IPS-11a (cell line): ENCODE results near the gene PLEKHH3.

Experiments
- H3K4me3 ChIP-seq: one replicate; pipeline ENCODE4 v1.5.1; 2013; ENCODE audit warnings: low read depth, low read length, control low read depth

PLEKHH3 gene

DNA sequence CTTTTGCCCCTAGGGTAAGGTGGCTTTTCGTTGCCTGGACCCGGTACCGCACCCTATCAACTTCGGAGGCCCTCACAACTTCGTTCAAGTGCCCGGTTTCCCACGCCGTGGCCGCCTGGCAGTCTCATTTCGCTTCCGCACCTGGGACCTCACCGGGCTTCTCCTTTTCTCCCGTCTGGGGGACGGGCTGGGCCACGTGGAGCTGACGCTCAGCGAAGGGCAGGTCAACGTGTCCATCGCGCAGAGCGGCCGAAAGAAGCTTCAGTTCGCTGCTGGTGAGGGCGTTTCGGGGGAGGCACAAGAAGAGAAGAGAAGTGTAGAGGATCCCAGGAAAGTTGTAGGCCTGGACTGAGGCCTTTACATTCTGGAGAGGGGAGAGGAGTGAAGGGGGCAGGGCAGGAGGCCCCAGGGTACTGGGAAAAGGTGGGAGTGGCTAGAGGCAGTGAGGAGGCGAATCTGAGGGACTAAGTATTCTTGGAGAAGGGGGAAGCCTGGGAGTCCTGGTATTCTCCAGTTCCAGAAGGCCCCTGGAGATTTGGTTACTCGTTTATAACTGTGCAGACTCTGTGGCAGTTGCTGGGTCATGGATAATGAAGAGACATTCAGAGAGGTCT is 11.0 kb upstream of the PLEKHH3 start:
- H3K4me3 ChIP-seq: no peak overlapping the region

DNA sequence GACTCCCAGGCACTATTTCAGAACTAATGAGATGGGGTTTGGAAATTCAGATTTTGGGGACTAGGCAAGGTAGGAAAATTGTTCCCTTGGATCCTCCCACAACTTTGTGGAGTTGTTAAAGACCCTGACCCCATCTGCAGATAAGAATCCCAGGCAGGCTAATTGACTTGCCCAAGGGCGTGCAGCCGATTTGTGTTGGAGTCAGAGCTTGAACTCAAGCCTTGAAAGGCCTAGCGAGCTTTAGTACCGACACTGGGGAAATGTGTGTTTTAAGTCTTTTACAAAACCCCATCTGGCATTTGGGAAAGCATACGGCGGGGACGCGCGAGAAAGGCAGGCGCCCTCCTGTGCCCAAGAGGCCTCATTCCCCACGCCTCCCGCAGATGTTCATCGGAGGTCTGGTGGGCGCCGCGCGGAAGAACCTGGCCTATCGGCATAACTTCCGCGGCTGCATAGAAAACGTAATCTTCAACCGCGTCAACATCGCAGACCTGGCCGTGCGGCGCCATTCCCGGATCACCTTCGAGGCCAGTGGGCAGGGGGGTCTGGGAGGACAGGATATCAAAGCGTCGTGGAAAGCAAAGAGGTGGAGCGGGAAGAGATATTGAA is 9.8 kb upstream of the PLEKHH3 start:
- no peak overlapping the region for H3K4me3 ChIP-seq

DNA sequence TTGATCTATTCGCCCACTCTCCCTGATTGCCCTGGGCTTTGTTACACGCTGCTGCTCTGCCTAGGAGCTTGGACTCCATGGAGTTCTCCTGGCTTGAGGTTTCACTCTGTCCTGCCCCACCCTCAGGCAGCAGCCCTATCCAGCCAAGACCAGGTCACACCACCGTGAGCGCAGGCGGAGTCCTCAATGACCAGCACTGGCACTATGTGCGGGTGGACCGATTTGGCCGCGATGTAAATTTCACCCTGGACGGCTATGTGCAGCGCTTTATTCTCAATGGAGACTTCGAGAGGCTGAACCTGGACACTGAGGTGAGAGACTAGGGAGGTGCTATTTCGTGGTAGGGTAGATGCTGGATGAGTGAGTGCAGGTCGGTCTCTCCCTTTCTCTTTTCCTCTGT is 9.0 kb upstream of the PLEKHH3 start:
- no peak overlapping the region for H3K4me3 ChIP-seq

DNA sequence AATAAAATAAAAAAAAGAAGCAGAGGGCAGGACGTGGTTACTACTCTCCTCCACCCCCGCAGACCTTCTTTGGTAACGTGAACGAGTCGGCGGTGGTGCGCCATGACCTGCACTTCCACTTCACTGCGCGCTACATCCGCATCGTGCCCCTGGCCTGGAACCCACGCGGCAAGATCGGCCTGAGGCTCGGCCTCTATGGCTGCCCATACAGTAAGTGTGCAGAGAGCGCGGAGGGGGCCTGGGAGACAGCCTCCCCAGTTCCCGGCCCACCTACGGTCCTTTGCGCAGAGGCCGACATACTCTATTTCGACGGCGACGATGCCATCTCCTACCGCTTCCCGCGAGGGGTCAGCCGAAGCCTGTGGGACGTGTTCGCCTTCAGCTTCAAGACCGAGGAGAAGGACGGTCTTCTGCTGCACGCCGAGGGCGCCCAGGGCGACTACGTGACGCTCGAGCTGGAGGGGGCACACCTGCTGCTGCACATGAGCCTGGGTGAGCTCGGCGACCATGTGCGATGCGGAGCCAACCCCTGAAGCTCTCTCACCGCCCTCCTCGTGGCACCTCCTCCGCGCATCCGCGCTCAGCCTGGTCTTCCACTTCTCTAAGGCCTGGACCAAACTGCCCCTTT is 8.2 kb upstream of the PLEKHH3 start:
- H3K4me3 ChIP-seq: no peak overlapping the region

DNA sequence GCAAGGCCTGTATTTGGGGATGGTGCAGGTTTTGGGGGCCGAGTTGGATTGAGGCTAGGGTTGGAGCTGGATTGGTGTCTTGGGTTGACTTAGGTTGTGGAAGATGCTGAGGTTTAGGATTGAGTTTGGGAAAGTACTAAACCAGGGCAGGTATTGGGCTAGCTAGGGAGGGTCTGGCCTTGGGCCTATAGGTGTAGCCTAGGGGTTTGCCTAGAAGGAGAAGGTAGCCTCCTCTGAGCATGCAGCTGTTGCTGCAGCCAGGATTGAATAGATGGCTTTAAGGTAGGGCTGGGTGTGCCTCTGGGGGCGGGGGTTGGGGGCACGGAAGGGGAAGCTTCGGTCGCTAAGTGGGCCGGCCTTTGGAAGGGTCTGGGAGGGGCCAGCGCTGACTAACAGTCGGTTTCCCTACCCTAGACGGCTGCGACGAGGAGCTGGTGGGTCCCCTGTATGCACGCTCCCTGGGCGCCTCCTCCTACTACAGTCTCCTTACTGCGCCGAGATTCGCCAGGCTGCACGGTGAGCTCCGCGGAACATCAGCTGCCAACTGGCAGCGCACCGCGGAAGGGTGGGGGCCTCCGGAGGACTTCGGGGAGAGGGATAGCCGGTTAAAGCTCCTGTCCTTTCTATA is 6.7 kb upstream of the PLEKHH3 start:
- peak overlapping the region; percentile 4 for H3K4me3 ChIP-seq

DNA sequence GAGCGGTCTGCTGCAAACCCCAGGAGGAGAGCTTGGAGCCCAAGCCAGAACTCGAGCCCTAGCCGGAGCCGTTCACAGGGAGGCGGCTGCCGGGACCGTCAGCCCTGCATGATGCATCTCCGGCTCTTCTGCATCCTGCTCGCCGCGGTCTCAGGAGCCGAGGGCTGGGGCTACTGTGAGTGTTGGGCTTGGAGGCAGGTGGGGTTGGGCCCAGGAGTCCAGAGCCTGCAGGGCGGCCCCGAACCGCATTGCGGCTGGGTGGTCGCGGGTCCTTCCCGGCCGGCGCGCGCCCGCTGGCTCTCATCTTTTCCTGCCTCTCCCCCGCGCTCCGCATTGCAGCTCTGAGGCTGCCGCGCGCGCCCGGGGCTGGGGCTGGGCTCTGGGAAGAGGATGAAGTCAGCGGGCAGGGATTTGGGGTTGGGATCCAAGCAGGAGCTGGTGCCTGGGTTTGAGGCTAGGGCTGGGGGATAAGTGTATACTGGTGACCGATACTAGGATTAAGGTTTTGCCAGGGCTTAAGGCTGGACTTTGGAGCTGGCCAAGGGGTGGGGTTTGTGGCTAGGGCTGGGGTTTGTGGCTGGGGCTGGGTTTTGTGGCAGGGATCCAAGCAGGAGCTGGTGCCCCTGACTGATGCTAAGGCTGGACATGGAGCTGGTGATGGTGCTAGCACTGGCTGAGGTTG is 6.1 kb upstream of the PLEKHH3 start:
- H3K4me3 ChIP-seq: peak overlapping the region; percentile 44

DNA sequence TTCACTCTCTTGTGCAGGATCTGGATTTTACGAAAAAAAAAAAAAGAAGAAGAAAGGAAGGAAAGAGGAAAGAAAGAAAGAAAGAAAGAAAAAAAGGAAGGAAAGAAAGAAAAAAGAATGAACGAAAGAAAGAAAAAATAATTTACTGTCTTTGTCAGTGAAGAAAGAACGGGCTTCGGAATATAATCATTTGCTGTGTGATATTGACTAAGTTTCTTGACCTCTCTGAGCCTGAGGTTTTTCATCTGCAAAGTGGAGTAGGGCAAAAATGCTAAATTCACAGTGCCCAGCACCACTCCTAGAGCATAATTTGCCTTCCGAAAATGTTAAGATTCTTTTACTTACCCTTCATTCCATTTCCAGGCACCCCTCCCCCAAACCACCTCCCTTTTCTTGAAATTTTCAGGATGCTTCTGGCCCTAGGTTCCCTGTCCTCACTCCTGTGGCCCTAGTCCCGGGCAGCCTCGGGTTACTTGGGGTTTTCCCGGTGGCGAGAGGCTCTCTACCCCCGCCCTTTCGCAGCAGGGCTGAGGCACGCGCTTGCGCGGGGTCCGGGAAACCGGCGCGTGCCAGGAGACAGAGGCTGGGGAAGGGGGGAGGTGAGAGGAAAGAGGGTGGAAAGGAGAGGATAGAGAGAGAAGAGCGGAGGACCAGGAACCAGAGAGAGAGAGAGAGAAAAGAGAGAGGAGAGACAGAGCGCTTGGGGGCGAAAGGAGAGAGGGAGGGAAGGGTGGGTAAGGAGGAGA is 5.4 kb upstream of the PLEKHH3 start, which contains the start of gene CNTNAP1:
CNTNAP1 (plus strand) TSS at position 556 of the 746 bp plus-strand sequence. CDS start 299 bp downstream, outside the sequence.
- peak within 1 kb of the TSS; percentile 44 for H3K4me3 ChIP-seq

DNA sequence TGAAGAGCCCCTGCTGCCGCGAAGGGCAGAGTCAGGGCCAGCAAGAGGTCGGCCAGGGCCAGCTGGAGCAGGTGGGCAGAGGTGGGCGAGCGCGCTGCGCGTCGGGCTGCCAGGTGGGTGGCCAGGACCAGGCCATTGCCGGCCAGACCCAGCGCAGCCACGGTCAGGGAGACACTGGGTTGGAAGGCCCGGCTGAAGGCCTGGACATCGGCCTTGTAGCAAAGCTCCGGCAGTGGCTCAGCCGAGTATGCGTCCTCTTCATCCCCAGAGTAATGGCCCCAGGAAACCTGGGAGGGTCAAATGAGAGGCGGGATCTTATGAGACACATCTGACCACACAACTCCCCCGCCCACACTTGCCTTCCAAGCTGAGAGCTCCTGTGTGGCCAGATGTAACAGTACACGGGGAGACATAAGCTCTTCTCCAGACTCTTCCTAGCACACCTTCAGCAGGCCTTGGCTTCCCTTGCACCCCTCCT is 3.6 kb upstream of the PLEKHH3 start:
- H3K4me3 ChIP-seq: no peak overlapping the region

DNA sequence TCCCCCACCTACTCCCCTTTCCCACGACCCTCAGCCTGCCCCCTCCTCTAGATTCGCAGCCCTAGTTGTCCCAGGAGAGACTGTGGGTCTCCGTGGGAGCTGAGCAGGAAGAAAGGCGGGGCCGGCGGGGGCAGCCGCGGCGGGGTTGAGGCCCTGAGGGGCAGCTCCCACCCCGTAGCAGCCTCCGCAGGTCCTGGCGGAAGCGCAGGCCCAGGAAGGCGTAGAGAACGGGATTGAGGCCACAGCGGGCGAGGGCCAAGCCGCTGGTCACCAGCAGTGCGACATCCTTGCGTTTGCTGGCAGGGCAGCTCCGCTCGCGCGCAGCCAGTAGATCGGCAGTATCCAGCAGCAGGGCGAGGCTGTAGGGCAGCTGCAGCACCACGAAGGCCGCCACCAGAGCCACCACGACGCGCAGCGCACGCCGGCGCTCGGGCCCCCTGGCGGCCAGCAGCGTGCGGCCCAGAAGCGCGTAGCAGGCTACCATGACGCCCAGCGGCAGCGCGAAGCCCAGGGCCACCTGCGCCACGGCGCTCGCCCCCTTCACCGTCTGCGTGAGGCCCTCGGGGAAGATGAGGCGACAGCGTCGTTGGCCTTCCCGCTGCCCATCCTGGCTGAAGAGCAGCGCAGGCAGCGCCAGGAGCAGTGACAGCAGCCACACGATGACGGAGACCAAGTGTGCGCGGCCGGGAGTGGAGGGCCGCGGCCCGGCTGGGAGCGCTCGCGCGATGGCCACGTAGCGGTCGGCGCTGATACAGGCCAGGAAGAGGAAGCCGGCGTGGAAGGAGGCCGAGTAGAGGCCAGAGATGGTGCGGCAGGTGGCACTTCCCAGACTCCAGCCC is 2.9 kb upstream of the PLEKHH3 start:
- H3K4me3 ChIP-seq: peak overlapping the region; percentile 30

DNA sequence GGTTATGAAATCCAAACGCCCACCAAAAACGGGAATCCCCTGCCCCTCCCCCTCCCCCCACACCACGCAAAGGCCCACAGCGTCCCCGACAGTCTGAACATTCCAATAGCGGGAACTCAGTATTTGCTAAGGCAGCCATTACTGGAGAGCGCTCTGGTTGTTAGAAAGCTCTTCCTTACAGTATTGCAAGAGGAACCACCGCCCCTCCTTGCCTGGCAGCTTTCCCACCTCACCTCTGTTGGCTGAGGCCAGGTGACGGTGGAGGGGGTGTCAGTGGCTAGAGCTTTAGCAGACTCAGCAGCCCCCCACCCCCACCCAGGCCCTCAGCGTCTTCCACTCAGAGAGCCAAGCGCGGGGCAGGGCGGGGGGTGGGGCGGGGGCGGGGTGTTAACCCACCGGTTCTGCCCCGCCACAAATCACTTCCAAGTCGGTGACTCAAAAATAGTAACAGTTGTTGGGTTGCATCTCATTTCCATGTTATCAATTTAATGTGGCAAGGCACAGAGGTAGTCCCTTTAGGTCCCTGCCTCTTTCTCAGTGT is 2.2 kb upstream of the PLEKHH3 start:
- H3K4me3 ChIP-seq: peak overlapping the region; percentile 55

DNA sequence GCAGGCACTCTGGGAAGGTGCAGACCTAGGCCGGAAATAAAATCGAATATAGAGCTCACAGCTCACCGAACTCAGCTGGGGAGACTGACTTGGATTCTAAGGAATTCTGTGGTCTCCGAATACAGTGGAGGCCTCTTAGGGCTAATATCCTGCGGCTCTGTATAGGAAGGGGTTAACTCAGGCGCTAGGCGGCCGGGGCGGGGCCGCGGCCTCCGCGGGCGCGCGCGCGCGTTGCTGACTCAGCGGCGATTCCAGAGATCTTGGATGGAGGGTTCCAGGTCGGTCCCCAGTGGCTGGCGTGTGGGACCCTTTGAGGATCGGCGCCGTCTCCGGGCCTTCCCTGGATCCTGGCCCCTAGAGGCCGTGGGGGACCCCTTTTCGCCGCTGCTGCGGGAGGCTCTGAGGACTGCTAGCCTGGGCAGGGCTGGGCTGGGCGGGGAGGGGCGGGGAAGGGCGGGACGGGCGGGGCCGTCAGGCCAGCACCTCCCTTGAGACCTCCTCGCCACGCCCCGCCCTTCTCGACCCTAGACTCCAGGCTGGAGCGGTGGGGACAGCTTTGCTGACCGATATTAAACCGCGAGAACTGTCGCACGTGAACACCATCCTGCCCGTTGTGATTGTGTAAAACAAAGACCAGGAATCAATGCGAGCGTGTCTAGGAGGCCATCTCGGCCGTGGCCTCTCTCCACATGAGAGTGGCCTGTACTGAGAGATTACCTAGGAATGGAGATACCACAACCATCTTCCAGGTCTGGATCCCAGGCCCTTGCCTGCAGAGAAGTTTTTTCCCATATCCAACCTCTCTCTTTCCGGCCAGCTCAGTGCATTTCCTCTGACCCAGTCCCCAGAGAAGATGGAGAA is 1.4 kb upstream of the PLEKHH3 start:
- peak overlapping the region; percentile 55 for H3K4me3 ChIP-seq

DNA sequence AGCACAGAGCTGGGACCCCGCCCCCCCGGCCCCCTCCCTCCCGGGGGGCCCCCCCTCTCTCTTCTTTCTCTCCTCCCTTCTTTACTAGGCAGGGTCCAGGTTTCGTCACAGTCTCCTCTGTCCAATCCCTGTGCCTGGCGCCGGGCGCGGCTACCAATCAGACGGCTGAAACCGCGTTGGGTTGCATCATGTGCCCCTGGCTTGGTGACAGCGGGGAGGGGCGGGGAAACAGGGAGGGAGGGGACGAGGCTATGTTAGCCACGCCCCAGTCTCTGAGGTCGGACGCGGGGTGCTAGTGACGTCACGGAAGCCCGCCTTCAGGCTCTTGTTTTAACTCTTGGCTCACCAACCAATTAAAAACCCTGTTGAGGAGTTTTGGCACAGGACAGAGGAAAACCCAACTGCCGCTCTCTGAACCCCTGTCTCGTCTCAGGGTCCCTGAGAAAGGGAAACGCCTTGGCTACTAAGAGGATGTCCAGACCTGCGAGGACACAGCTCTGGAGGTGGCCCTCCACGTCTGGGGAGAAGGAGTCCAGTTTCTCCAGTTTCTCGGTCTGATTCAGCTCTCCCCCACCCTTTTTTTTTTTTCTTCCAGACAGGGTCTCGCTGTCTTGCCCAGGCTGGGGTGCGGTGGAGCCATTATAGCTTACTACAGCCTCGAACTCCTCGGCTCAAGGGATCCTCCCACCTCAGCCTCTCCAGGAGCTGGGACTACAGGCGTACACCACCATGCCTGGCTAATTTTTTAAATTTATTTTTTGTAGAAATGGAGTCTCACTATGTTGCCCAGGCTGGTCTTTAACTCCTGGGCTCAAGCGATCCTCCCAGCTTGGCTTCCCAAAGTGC is 441 bp upstream of the PLEKHH3 start:
- peak overlapping the region; percentile 81 for H3K4me3 ChIP-seq

DNA sequence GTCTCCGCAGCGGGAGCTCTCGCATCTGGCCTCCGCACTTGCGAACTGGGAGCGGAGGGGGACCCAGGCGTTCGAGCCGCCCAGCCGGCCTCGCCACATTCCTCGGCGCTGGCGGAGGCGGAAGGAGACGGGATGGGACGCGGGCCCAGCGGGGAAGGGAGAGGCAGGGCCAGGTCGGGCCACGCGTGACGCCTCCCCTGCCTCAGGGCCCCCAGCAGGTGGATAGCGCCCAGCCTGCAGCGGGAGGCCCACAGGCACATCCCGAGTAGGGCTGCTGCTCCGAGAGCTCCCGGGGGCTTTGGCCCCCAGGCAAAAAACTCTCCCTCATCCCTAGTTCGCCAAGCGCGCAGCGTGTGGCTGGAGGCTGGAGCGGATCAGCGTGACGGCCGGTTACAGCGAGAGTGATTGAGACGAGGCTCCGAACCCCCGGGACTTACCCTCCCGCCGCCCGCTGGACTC is 800 bp downstream of the PLEKHH3 start:
- H3K4me3 ChIP-seq: peak overlapping the region; percentile 81

DNA sequence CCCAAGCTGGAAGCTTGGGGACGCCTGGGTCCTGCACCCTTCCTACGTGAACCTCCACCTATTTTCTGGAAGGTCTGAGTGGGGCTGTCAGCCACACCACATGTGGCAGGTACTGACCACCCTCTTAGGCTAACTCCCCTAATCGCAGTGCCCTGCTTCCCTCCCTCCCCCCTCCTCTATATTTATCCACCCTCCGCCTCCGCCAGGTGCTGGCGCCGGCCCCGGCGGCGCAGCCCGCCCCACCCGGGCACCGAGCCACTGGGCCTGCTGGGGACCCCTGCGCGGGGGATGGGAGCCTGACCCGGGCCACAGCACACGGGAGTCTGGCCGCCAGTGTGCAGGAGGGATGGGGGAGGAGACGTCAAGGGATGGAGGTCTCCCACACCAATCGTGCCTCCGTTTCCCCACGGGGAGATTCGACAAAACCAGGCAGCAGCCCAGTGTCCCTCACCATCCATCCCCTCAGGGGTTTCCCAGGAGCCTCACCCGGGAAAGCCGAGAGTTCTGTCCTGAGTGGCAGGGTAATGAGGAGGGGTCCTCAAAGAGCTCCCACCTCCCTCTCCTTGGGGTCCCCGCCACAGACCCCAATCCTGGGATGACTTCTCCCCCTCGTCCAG is 1.3 kb downstream of the PLEKHH3 start:
- peak overlapping the region; percentile 81 for H3K4me3 ChIP-seq

DNA sequence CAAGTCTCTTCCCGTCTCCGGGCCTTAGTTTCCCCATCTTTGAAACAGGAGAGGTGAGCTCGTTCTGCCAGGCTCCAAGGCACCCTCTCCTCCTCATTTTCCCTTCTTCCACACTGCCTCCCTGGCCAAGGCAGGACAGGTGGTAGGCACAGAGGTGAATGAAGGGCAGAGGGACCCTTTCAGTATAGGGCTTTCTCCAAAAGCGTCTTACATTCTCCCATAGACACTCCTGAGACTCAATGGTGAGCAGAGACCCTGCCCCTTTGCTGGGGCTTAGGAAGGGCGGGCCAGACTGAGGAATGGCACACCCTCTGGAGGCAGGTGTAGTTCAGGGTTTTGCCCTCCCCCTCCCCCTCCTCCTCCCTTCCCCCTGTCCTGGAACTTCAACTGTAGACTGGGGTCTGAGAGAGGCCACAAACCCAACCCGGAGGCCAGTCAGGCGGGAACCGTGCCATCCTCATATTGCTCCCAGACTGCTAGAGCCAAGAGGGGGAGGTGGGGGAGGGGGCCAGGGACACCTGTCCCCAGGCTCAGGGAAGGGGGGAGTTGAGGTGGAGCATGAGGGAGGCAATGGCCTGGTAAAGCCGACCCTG is 1.9 kb downstream of the PLEKHH3 start:
- H3K4me3 ChIP-seq: peak overlapping the region; percentile 81

DNA sequence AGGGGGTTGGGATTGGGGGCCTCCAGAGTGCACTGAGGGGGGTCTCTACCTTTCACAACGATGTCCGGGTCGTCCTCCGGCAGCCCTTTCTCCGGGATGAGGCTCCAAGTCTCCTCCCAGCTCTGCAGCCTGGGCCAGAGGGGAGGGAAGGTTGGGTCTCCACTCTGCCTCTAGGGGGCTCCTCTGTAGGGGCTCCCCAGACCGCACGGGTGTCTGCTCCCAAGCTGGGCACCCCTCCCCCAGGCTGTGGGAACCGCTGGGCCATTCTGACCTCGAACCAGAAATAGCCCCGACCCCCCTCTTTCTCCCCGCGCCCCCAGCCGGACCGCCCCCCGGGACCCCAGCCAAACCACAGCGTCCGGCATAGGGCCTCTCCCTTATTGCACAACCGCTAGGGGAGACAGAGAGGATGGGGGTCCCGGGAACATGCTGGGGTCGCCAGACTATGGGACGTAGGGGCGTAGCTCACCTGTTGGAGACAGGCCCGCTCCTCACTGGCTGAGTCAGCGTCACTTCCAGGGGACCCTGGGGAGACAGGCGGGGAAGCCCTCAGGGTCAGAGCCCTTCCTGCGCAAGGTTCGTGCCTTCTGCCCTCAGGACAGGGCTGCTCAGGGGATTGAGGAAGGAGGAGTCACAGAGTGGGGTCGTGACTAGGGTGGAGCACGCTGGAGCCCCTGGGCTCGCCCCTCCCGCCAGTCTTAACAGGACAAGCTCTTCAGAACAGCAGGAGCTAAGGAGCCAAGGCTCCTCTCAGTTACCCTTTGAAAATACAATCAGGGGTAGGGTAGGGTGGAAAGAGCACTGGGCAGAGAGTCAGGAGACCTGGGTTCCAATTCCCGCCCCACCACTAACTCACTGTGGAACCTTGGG is 2.7 kb downstream of the PLEKHH3 start:
- H3K4me3 ChIP-seq: peak overlapping the region; percentile 14
